ENCODE data around the gene WDR72.
"Not testable (repeated sequence)": the region's sequence is repeated elsewhere in the genome, so short reads cannot be mapped to it uniquely, and the experiment has no call there.

Gene WDR72

DNA sequence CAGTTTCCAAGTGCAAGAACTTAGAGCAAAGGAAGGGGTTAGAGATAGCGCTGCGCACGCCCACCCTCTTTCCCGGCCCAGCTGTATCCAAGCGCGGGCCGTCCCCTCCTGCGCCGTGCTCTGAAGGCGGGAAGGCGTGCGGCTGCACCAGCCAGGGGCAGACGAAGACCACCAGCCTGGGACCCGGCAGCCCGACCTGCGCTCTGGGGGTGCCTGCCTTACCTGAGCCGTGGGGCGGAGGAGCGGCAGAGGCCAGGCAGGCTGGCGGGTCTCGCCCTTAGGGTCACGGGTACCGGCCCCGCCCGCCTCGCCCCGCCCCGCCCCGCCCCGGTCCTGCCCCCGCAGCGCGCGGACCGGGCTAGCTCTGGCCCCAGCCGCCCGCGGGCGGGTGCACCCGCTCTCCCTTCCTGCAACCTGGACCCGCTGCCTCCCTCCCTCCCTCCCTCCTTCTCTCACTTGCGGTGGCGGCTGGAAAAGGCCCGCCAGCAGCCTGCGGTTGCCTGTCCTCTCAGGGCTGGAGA, at the start of gene WDR72:
Gene WDR72, minus strand, starts transcription at position 253 of the 521 bp plus-strand sequence. CDS start 26,514 bp downstream, outside the sequence.
- DNase-seq, result peak; percentile 81

DNA sequence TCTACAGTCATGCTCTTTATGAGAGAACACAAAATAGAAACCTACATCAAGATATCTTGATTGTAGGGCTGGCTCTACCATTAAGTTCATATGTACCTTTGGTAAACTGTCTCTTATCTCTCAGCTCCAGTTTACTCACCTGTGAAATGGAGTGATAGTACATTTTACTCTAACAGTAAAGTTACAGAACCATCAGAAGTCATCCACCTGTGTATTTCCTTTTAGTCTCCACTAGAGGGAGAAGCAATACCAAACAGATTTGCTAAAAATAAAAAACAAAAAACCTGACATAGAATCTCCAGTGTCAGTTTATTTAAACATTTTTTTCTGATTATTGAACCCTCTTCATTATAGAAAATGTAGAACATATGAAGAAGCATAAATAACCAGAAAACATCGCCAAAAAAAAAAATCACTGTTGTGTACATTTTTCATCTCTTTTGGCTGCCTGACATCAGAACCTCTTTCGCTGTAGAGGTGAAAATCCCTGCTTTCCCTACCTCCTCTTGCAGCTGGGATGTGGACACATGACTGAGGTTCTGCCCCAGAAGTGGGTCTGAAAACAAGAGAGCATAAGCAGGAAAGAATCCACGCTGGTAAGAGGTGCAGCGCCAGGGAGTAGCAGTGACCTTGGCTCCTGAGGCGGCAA, 48.7 kb upstream of the WDR72 start:
- DNase-seq, result peak; percentile 36

DNA sequence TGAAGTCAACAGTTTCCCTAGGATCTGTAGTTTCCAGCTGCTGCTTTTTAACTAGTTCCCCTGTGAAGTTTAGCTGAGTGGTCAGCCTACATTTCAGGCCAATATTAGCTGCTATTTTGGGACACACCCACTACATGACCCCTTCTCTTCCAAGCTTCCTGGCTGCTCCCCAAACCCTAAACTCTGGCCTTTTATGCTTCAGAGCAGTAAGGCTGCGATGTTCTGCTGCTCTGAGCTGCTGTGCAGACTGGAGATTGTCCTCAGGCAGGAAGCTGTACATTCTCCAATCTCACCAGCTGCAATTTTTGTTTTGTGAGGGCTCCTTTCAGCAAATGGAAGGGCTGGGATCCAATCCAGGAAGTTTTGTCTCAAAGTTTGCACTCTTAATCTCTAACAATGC, 48.0 kb upstream of the WDR72 start:
- no peak for DNase-seq

DNA sequence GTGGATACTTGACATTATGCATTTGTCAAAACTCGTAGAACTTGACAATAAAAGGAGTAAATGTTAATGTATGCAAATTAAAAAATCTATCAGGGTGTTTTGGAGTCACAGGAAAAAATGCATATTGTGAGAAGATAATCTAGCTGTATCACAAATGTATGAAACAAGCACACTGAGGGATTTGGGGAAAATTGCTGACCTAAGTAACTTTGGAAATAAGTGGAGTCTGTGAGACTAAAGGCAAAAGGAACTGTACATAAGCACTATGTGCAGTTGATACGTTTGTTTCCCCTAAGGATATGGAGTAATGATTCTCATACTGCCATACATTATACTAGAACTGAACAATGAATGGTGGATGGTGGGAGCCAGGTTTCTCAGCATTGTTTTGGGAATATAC, 43.2 kb upstream of the WDR72 start:
- no peak for DNase-seq

DNA sequence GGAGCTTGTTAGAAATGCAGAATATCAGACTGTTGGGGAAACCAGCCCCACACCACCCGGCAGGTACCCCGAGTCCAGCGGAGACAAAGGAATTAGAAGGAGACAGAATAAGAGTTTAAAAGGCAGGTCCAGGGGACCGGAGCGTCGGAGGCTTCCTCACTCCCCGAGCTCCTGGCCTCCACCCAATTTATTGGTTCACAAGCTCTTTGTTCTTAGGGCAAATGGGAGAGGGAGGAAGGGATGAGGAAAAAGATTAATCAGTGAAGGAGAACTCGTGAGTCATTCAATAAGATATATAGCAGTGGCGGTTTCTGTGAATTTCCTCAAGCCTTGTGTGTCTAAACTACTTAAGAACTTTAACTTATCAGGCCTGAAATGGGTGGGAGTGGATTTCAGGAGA, 32.1 kb upstream of the WDR72 start:
- DNase-seq, result no peak

DNA sequence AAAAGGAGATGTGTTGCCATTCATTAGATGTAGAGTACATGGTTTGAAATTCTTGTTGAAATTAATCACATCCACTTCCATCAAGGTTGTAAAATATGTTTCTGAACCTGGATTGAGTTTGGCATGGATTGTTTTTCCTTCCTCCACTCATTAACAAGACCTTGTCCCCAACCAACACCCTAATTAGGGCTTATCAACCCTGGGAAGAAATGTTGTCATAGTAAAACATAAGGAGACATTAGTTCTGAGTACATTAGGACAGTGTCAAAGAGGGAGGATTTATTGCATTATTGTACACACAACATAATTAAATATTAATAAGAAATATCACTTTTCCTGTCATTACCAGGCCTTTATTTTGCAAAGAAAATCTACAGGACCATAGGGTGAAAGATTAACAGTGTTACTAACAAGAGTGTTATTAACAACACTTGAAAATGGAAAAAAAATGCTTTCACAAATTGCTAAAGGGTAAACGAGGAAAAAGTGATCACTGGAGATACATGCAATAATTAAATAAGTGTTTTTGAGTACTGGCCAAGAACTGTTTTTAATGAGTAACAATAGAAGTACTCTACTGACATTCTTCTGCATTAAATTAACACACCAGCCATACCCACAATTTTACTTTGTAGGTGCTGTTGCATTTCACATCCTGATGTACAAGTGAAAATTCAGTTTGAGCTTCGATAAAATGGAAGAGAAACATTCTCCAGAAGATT, 30.4 kb upstream of the WDR72 start:
- DNase-seq, result no peak

DNA sequence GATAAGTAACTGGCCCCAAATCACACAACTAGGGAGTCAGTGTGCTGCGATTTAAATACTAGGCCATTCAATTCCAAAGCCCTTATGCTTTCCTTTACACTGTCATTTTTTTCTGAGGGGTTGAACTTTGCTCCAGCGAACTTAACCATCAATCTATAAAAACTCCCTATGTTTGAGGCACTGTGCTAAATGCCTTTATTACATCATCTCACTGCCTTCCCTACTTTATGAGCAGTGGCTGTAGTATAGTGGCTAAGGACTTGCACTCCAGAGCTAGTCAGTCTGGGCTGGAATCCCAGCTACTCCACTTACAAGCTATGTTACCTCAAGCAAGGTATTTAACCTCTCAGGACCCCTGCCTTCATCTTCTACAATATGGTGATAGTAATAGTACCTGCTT, 26.9 kb upstream of the WDR72 start:
- DNase-seq, result no peak

DNA sequence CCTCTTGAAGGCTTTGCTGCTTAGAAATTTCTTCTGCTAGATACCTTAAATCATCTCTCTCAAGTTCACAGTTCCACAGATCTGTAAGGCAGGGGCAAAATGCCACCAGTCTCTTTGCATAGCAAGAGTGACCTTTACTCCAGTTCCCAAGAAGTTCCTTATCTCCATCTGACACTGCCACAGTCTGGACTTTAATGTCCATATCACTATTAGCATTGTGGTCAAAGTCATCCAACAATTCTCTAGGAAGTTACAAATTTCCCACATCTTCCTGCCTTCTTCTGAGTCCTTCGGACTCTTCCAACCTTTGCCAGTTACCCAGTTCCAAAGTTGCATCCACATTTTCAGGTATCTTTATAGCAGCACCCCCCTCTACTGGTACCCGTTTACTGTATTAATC, 25.8 kb upstream of the WDR72 start:
- DNase-seq, result not testable (repeated sequence)

DNA sequence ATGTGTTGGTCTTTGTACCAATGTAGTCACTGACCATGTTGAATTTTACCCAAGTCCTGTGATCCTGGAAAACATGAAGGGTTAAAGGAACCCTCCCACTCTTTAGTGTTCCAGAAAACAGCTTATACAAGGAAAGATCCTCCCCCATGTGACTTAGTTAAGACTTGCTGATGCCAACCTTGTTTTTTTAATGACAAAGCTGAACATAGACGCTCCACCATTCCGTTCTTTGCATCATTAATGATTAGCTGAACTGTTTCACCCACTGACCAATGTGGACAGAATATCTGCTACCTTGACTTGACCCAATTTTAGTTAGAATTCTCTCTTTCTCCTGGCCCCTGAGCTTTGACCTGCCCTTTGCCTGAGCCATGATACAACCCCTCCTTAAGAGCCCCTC, 3.5 kb upstream of the WDR72 start:
- DNase-seq, result no peak

DNA sequence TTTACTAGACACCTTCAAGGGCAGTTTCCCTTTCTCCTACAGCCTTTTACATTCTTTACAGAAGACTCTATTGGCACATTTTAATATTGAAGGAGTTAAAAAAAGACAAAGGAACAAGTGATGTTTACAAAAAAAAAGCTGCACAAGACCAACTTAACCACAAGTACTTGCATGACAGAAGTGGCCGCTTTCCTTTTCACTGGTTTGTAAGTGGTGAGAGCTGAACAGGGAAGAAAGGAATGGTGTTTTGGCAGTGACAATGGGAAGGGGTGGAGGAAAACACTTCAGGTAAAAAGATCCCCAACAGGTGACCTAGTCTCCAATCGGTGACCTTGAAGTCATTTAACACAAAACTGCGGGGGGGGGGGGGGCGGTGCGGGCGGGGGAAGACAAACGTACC, 1.1 kb downstream of the WDR72 start:
- DNase-seq, result peak; percentile 34

DNA sequence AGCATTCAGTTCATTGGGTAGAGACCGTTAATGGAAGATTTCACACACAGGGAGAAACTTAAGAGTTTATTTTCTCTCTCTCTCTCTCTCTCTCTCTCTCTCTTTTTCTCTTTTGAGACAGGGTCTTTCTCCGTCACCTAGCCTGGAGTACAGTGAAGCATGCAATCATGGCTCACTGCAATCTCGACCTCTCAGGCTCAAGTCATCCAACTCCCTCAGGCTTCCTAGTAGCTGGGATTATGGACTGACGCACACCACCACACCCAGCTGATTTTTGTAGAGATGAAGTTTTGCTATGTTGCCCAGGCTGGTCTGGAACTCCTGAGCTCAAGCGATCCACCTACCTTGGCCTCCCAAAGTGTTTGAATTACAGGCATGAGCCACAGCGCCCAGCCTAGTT, 1.6 kb downstream of the WDR72 start:
- no peak for DNase-seq

DNA sequence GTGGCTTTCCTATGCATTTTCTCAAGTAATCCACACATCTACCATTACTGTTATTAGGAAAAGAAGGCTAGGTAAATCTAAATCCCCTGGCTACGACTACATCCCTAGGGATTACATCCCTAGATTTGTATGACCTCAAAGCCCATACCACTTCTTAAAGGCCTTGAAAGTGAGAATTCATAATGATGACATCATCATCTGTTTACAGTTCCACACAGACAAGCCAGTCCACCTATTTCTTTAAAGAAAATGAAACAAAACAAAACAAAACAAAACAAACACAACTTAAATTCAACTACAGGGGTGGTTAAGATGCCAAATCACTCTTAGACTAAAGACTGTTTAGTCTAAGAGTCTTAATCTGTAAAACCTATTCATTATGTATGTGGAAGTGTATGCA, 5.7 kb downstream of the WDR72 start:
- no peak for DNase-seq

DNA sequence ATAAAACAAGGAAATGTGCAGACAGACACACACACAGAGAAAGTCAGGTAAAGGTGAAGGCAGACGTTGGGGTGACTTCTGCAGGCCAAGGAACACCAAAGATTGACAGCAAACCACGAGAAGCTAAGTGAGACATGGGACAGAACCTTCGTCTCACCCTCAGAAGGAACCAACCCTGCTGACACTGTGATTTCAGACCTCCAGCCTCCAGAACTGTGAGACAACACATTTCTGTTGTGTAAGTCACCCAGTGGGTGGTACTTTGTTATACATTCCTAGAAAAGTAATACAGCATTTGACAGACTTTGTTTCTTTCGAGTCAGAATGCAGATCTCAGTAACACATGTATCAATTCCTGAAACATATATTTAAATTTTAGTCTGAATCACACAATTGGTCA, 7.1 kb downstream of the WDR72 start:
- no peak for DNase-seq

DNA sequence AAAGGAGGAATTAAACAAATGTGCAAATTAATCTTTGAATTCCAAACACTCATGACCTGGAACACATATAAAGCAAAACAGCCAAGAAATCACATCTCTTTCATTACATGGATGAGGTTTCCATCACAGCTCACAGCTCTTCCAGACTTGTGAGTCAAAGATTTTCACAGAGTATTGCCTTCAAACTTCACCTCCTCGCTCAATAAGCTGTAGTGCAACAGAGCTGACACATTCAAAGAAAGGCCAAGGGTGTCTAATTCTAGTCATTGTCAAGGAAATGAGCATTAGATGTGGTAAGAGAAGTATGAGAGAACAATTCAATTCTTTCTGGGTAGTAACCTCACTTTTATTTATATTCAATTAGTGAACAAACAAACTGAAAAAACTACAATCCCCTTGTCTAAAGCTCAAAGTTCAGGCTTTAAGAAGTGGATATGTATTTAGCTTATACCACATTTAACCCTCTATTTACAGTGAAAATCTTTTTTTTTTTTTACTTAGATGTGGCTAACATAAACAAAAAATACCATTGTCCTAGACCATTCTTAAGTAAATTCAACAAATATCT, 11.9 kb downstream of the WDR72 start:
- DNase-seq, result no peak

DNA sequence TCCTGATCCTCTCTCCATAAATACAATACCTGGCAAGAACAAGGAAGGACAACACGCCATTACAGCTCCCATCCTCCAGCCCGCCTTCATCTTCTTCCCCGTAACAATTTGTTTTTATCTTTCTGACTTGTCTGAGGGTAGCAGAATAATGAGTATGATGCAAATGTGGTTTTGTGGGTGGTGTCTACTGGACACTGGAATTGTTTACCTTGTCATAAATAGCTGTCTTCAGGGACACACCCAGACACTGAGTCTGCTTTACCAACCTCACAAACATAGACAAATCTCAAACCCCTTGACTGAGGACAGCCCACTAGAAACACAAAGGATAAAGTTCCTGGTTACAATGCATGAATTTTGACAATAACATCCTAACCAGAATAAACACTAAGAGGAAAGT, 13.4 kb downstream of the WDR72 start:
- no peak for DNase-seq

DNA sequence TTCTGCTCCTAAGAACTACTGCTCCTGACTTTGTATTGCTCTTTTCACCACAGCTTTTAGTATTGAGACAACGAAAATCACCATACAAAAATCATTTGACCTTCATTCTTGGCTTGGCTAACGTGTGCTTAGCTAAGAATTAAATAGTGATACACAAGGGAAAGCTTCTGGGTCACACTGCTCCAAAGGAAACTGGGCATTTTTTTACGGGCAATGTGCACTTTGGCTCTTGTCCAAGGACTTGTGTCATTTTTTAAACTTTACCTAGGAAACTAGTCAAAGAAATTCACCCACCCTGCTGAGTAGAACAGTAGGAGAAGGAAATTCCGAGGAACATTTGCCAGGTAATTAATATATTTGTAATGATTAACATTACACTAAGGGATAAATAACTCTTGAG, 19.8 kb downstream of the WDR72 start:
- no peak for DNase-seq

DNA sequence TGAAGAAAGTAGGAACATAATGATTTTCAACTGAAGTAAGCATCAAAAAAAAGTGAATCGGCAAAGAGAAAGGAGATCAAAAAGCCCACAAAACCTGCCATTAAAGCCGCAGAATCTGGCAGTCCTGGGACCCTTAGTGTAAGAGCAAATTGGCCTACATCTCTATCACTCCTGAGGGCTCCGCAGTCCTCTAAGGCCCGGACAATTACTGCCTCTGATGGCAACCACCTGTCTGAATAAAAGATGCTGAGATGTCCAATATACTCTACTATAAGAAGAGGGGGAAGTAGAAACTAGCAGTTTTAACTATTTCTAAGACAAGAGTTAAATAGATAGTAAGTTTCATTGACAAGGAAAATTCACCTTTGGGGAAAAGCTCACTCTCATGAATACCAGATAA, 20.3 kb downstream of the WDR72 start:
- no peak for DNase-seq

DNA sequence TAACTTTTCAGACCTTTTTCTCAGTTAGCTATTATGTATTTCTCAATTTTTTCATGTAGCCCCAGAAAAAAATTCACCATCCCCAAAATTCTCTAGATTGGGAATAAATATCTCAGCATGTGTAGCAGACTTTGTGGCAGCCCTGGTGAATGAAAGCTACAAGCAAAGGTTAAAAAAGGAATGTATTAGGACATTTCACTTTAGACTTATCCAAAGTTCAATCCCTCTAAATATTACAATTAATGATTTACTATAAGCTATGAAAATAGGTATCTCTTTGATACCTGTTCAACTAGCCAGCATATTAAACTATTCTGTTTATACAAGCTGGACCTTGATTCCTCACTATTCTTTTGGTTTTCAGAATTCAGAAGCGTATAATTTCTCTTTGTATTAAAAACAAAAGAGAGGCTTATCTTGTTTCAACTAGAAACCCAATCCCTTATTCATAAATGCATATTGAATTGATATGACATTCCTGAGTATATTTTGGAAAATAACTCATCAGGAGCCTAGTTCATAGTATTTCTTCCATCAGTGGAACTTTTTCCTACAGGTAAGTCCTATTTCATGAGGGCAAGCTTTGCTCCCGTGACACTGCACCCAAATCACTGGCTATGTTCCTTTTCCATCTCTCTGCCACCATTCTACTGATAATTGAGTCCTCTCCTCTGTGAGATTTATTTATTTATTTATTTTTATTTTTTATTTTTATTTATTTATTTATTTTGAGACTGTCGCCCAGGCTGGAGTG, 38.0 kb downstream of the WDR72 start:
- no peak for DNase-seq

DNA sequence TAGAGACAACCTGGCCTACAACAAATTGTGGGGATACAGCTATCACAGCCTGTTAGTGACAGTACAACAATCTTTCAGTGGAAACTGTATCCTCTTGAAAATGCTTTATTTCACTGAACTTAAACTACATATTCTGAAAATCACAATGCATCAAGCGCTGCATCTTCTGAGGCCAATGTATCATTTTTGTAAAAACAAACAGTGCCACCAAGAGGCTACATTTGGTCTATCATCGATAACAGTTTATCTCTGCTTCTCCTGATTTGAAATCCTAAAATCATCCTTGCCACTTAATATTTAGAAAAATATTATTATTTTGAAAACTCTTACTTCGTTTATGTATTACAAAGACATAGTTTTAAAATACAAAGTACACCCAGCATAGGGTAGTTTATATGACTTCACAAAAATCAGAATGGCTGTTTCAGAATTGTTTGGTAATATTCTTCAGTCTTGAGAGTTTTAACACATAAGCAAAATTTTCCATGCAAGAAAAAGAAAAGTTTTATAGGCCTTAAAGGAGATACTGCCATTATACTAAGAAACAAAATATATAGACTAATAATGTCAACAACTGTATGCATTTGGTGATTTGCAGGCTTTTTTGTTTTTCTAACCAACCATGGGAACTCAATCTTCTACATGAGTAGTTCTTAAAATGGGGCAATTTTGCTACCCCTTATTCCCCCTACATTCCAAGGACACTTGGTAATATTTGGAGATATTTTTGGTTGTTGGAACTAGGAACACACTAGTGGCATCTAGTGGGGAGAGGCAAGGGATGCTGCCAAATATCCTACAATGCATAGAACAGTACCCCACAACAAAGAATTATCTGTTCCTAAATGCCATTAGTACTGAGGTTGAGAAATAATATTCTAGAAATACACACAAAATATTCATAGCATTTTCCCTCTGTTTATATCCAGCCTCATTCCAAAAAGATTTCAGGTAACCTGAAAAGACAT, 42.3 kb downstream of the WDR72 start:
- DNase-seq, result peak; percentile 44

DNA sequence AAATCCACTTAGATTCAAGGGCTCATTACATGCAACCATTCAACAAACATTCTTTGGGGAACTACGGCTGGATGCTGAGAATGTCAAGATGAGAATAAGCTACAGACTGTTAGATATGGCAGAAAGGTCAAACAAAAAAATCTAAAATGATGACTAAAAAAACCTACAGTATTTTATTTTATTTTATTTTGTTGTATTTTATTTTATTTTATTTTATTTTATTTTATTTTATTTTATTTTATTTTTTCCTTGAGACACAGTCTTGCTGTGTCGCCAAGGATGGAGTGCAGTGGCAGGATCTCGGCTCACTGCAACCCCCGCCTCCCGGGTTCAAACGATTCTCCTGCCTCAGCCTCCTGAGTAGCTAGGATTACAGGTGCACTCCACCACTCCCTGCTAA, 46.2 kb downstream of the WDR72 start:
- DNase-seq, result no peak

DNA sequence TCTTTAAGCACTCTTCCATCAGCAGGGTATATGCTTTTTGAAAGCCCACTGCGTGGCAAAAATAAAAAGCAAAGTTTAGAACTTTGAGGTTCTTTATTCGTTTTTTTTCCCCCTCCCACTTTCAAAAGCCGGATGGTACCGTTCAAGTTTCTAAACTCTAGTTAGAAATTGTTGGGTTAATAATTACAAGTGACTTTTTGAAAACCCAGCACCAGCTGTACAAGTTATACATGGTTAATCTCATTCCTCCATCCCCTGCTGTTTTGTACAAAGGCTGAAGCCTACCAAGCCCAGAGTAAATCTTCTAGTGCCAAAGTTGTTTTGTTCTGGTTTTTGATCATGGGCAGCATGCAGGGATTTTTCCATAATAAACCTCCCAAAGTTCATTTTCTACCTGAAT, 48.6 kb downstream of the WDR72 start:
- DNase-seq, result no peak

DNA sequence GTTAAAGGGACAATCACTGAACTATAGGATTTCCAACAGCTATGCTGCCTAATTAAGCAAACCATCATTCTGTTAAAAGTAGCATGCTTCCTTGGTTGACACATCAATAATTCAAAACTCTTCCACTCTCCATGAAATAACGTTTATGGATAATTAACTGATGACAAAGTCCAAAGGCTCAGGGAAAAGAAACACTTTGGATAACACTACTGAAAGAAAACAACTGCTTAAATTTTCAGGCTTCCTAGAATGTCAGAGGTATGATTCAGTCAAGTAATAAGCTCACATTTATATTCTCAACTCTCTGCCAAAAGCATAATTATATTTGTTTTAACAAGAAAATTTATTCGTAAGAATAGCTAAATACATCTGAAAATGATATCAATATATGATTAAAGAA, 49.6 kb downstream of the WDR72 start:
- no peak for DNase-seq
